HUES48 (cell line): ENCODE results near the gene FAT1.

Experiments
- H3K27ac ChIP-seq: one replicate; pipeline ENCODE4 v1.7.0; 2013; ENCODE audit warnings: low read depth, low read length, inconsistent platforms
- H3K27me3 ChIP-seq: 2 replicates; pipeline ENCODE4 v1.6.1; 2013; ENCODE audit warnings: mild to moderate bottlenecking, low read length; ENCODE audit not compliant: control insufficient read depth, insufficient read depth
- H3K36me3 ChIP-seq: 2 replicates; pipeline ENCODE4 v1.6.1; 2013; ENCODE audit warnings: low read length; ENCODE audit not compliant: control insufficient read depth, insufficient read depth
- H3K4me1 ChIP-seq: 2 replicates; pipeline ENCODE4 v1.6.1; 2013; ENCODE audit warnings: mild to moderate bottlenecking, low read length; ENCODE audit not compliant: control insufficient read depth, insufficient read depth
- H3K4me3 ChIP-seq: 2 replicates; pipeline ENCODE4 v1.5.1; 2013; ENCODE audit warnings: mild to moderate bottlenecking, low read depth, low read length
- H3K9ac ChIP-seq: 2 replicates; pipeline ENCODE4 v1.6.1; 2013; ENCODE audit warnings: mild to moderate bottlenecking, low read depth, low read length, moderate library complexity
- H3K9me3 ChIP-seq: 2 replicates; pipeline ENCODE4 v1.6.1; 2013; ENCODE audit warnings: low read length; ENCODE audit not compliant: control insufficient read depth, insufficient read depth

The FAT1 gene

GRCh38 chr4:186588503-186588902 is 135.2 kb downstream of the FAT1 start:
- Histone ChIP-seq H3K27ac (no peak overlapping the region), H3K36me3 (peaks cover 64% of the 10 kb centered on the region), H3K9me3 (no peaks in the 10 kb centered on the region), H3K9ac (no peak overlapping the region), H3K4me3 (no peak overlapping the region), H3K27me3 (no peaks in the 10 kb centered on the region), H3K4me1 (no peaks in the 10 kb centered on the region)

GRCh38 chr4:186587416-186588018 is 136.1 kb downstream of the FAT1 start:
- no peaks in the 10 kb centered on the region; the same call in 1 of the 2 replicates for H3K9me3 ChIP-seq
- H3K36me3 ChIP-seq = peaks cover 62% of the 10 kb centered on the region
- H3K4me1 ChIP-seq = no peaks in the 10 kb centered on the region
- H3K27me3 ChIP-seq = no peaks in the 10 kb centered on the region
- H3K9ac ChIP-seq = no peak overlapping the region
- no peak overlapping the region for H3K4me3 ChIP-seq
- H3K27ac ChIP-seq = no peak overlapping the region

- Histone ChIP-seq H3K9ac (no peak overlapping the region), H3K27me3 (no peaks in the 10 kb centered on the region), H3K4me1 (no peaks in the 10 kb centered on the region), H3K27ac (no peak overlapping the region), H3K4me3 (no peak overlapping the region), H3K36me3 (peaks cover 53% of the 10 kb centered on the region), H3K9me3 (no peaks in the 10 kb centered on the region; the same call in 1 of the 2 replicates)
Measured at GRCh38 chr4:186586205-186586604, 137.5 kb downstream of the FAT1 start.

- Histone ChIP-seq H3K9me3 (no peaks in the 10 kb centered on the region; the same call in 1 of the 2 replicates), H3K4me3 (no peak overlapping the region), H3K36me3 (peaks cover 48% of the 10 kb centered on the region), H3K27me3 (no peaks in the 10 kb centered on the region), H3K9ac (no peak overlapping the region), H3K27ac (no peak overlapping the region), H3K4me1 (no peaks in the 10 kb centered on the region)
Measured at GRCh38 chr4:186584912-186585311, 138.7 kb downstream of the FAT1 start.

GRCh38 chr4:186581421-186581820 is 142.2 kb downstream of the FAT1 start:
- Histone ChIP-seq H3K4me1 (no peaks in the 10 kb centered on the region), H3K9ac (no peak overlapping the region), H3K27me3 (no peaks in the 10 kb centered on the region), H3K27ac (no peak overlapping the region), H3K9me3 (no peaks in the 10 kb centered on the region; the same call in 1 of the 2 replicates), H3K36me3 (peaks cover 23% of the 10 kb centered on the region), H3K4me3 (no peak overlapping the region)

GRCh38 chr4:186580669-186581068 is 143.0 kb downstream of the FAT1 start:
- no peaks in the 10 kb centered on the region for H3K4me1 ChIP-seq
- no peak overlapping the region for H3K27ac ChIP-seq
- H3K4me3 ChIP-seq = no peak overlapping the region
- H3K9me3 ChIP-seq = no peaks in the 10 kb centered on the region; the same call in 1 of the 2 replicates
- H3K36me3 ChIP-seq = peaks cover 18% of the 10 kb centered on the region
- no peak overlapping the region for H3K9ac ChIP-seq
- no peaks in the 10 kb centered on the region for H3K27me3 ChIP-seq

- Histone ChIP-seq H3K4me1 (peaks cover 3% of the 10 kb centered on the region; the same call in 1 of the 2 replicates), H3K27ac (no peak overlapping the region), H3K36me3 (no peaks in the 10 kb centered on the region), H3K9ac (no peak overlapping the region), H3K4me3 (no peak overlapping the region), H3K9me3 (no peaks in the 10 kb centered on the region), H3K27me3 (no peaks in the 10 kb centered on the region)
Measured at GRCh38 chr4:186570193-186570996, 153.3 kb downstream of the FAT1 start.

- Histone ChIP-seq H3K36me3 (no peaks in the 10 kb centered on the region), H3K4me1 (peaks cover 3% of the 10 kb centered on the region; the same call in 1 of the 2 replicates), H3K27me3 (no peaks in the 10 kb centered on the region), H3K27ac (no peak overlapping the region), H3K9ac (no peak overlapping the region), H3K9me3 (no peaks in the 10 kb centered on the region), H3K4me3 (no peak overlapping the region)
Measured at GRCh38 chr4:186569533-186570192, 154.0 kb downstream of the FAT1 start.

GRCh38 chr4:186566068-186566467 is 157.6 kb downstream of the FAT1 start:
- H3K36me3 ChIP-seq = no peaks in the 10 kb centered on the region
- no peak overlapping the region for H3K4me3 ChIP-seq
- H3K9ac ChIP-seq = no peak overlapping the region
- H3K27ac ChIP-seq = no peak overlapping the region
- H3K9me3 ChIP-seq = no peaks in the 10 kb centered on the region
- H3K27me3 ChIP-seq = no peaks in the 10 kb centered on the region
- H3K4me1 ChIP-seq = peaks cover 3% of the 10 kb centered on the region; the same call in 1 of the 2 replicates

- H3K4me3 ChIP-seq = no peak overlapping the region
- H3K9ac ChIP-seq = no peak overlapping the region
- no peaks in the 10 kb centered on the region for H3K4me1 ChIP-seq
- H3K27ac ChIP-seq = no peak overlapping the region
- H3K36me3 ChIP-seq = no peaks in the 10 kb centered on the region
- no peaks in the 10 kb centered on the region for H3K27me3 ChIP-seq
- H3K9me3 ChIP-seq = no peaks in the 10 kb centered on the region
Measured at GRCh38 chr4:186563761-186564160, 159.9 kb downstream of the FAT1 start.

GRCh38 chr4:186561748-186562147 is 161.9 kb downstream of the FAT1 start:
- Histone ChIP-seq H3K27ac (no peak overlapping the region), H3K4me1 (no peaks in the 10 kb centered on the region), H3K4me3 (no peak overlapping the region), H3K36me3 (no peaks in the 10 kb centered on the region), H3K9me3 (no peaks in the 10 kb centered on the region), H3K9ac (no peak overlapping the region), H3K27me3 (no peaks in the 10 kb centered on the region)
